Osteocyte (in vitro differentiated cells): ENCODE measurements around the gene MUC20. TPM values are rescaled to one million over a fixed set of nuclear protein-coding genes. Genes with fewer than 3 reads are reported as not detected.
"Not testable (repeated sequence)": the region's sequence is repeated elsewhere in the genome, so short reads cannot be mapped to it uniquely, and the experiment has no call there.

ENCODE experiments used
- DNase-seq: peaks from one replicate; pipeline ENCODE4 v3.0.0; 2021; ENCODE audit warnings: mixed read lengths; ENCODE audit not compliant: unreplicated experiment; ENCODE audit errors: extremely low spot score
- H3K27ac Mint-ChIP-seq: one replicate; pipeline ENCODE4 v1.8.0; 2021; ENCODE audit warnings: mild to moderate bottlenecking, mixed read lengths; ENCODE audit not compliant: unreplicated experiment
- H3K27me3 Mint-ChIP-seq: one replicate; pipeline ENCODE4 v1.8.0; 2021; ENCODE audit warnings: mixed read lengths; ENCODE audit not compliant: unreplicated experiment
- H3K36me3 Mint-ChIP-seq: one replicate; pipeline ENCODE4 v1.8.0; 2021; ENCODE audit warnings: mixed read lengths; ENCODE audit not compliant: unreplicated experiment
- H3K4me1 Mint-ChIP-seq: one replicate; pipeline ENCODE4 v1.8.0; 2021; ENCODE audit warnings: mixed read lengths; ENCODE audit not compliant: unreplicated experiment
- H3K4me3 Mint-ChIP-seq: one replicate; pipeline ENCODE4 v1.8.0; 2021; ENCODE audit warnings: mild to moderate bottlenecking, moderate library complexity, mixed read lengths; ENCODE audit not compliant: unreplicated experiment
- H3K9me3 Mint-ChIP-seq: one replicate; pipeline ENCODE4 v1.8.0; 2021; ENCODE audit warnings: mixed read lengths; ENCODE audit not compliant: unreplicated experiment
- CTCF ChIP-seq: fragments of 200-600 bp; sonication (generic); IDR thresholded peaks from 2 replicates; pipeline ENCODE4 v1.5.0; 2021; ENCODE audit warnings: antibody characterized with exemption, mild to moderate bottlenecking, moderate library complexity
- total RNA-seq: library from RNA; stranded (reverse); gene quantifications from 2 replicates; pipeline ENCODE4 v1.2.1, GENCODE V29; 2021

Gene MUC20
- total RNA-seq, 1 donor from 2014 or later, result 7.6 TPM

DNA sequence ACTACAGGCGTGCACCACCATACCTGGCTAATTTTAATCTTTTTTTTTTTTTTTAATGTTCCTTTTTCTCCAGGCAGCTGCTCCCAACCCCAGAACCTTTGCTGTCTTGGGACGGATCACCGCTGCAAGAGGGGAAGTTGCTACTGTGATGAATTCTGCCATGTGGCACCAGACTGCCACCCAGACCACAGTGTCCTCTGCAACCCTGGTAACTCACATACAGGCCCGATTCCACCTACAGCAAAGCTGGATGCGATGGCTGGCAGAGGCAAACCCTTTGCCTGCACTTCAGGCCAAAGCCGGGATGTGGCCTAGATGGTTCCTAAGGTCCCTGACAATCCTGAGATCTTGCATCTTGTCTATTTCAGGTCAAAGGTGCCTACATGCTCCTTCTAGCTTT lies 12.7 kb upstream of the MUC20 start:
- Mint-ChIP-seq H3K36me3 (peaks cover 25% of the 10 kb centered on the region), H3K4me3 (no peak overlapping the region), H3K27me3 (no peaks in the 10 kb centered on the region), H3K4me1 (peaks cover 1% of the 10 kb centered on the region), H3K27ac (no peak overlapping the region), H3K9me3 (peaks cover 13% of the 10 kb centered on the region)
- no peak for TF ChIP-seq CTCF
- no peak for DNase-seq

- H3K36me3 Mint-ChIP-seq, result peaks cover 25% of the 10 kb centered on the region
- no peak for TF ChIP-seq CTCF
- H3K27me3 Mint-ChIP-seq, result no peaks in the 10 kb centered on the region
- H3K9me3 Mint-ChIP-seq, result peaks cover 13% of the 10 kb centered on the region
- no peak for DNase-seq
- H3K4me1 Mint-ChIP-seq, result peaks cover 1% of the 10 kb centered on the region
- no peak overlapping the region for H3K4me3 Mint-ChIP-seq
- H3K27ac Mint-ChIP-seq, result no peak overlapping the region
Measured at GRCh38 chr3:195708626-195709481, 11.9 kb upstream of the MUC20 start.

- no peak overlapping the region for H3K4me3 Mint-ChIP-seq
- peaks cover 29% of the 10 kb centered on the region for H3K36me3 Mint-ChIP-seq
- peaks cover 13% of the 10 kb centered on the region for H3K9me3 Mint-ChIP-seq
- TF ChIP-seq CTCF, result no peak
- peaks cover 1% of the 10 kb centered on the region for H3K4me1 Mint-ChIP-seq
- H3K27ac Mint-ChIP-seq, result no peak overlapping the region
- H3K27me3 Mint-ChIP-seq, result no peaks in the 10 kb centered on the region
- no peak for DNase-seq
Measured at GRCh38 chr3:195709676-195710085, 11.1 kb upstream of the MUC20 start.

- DNase-seq, H3K4me1 Mint-ChIP-seq, H3K27me3 Mint-ChIP-seq, H3K4me3 Mint-ChIP-seq, H3K27ac Mint-ChIP-seq: not testable (repeated sequence)
- peaks cover 12% of the 10 kb centered on the region for H3K9me3 Mint-ChIP-seq
- H3K36me3 Mint-ChIP-seq, result peaks cover 36% of the 10 kb centered on the region
Measured at GRCh38 chr3:195710126-195710905, 10.5 kb upstream of the MUC20 start.

DNA sequence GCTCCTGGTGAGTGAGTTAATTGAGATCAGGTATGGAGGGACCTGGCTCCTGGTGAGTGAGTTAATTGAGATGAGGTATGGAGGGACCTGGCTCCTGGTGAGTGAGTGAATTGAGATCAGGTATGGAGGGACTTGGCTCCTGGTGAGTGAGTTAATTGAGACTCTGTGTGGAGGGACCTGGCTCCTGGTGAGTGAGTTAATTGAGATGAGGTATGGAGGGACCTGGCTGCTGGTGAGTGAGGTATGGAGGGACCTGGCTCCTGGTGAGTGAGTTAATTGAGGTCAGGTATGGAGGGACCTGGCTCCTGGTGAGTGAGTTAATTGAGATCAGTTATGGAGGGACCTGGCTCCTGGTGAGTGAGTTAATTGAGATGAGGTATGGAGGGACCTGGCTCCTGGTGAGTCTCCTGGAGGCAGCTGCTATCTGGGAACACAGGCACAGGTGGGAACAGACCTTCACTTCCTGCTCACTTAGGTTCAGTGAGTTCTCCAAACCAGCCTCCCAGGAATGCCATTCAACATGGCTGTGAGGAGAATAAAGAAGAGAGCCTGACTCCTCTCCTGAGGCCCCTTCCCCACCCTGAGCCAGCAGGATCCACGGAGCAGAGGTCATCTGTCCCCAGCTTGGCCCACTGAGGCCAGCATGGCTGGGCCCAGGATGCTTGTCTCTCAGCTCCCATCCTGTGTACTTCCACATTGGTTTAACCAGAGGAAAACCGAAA lies 9.5 kb upstream of the MUC20 start:
- not testable (repeated sequence) for H3K4me1 Mint-ChIP-seq, H3K27ac Mint-ChIP-seq, H3K9me3 Mint-ChIP-seq, DNase-seq, H3K27me3 Mint-ChIP-seq, H3K4me3 Mint-ChIP-seq
- H3K36me3 Mint-ChIP-seq, result peaks cover 38% of the 10 kb centered on the region
